Mammary epithelial cell (primary cell): ENCODE data around the gene SYNPO.

Source experiments
- CTCF ChIP-seq, 2 donors: IDR thresholded peaks in 1 of 2; conservative IDR thresholded peaks in 1 of 2; 2 replicates each; pipeline ENCODE4 v1.5.1; 2011 to 2012; ENCODE audit warnings: inconsistent platforms in 2 of 2, low read length in 2 of 2, mild to moderate bottlenecking in 2 of 2, control low read depth in 1 of 2, low read depth in 1 of 2; ENCODE audit not compliant: insufficient read depth in 1 of 2; ENCODE audit errors: extremely low read depth in 1 of 2
- EZH2 ChIP-seq: IDR thresholded peaks from 2 replicates; pipeline ENCODE4 v1.6.1; 2012; ENCODE audit warnings: low read length, inconsistent platforms, borderline replicate concordance

- no peak for TF ChIP-seq CTCF (conservative IDR thresholded peaks at IDR 0.05 in 1 of 2, IDR thresholded peaks at IDR 0.05 in 1 of 2; ENCODE audit: extremely low read depth in 1 of 2, insufficient read depth in 1 of 2, low read depth in 1 of 2, low read length in 2 of 2)
- TF ChIP-seq EZH2 = no peak
Observed at GRCh38 chr5:150604010-150604409, 36.5 kb upstream of the SYNPO start.
